HepG2 (cell line): Measurements from ENCODE around the gene WDR81. TPM values are rescaled to one million over a fixed set of nuclear protein-coding genes. Genes with fewer than 3 reads are reported as not detected.

Source experiments
- FOXJ3 ChIP-seq: sonication (generic); formaldehyde crosslinking; IDR thresholded peaks from 2 replicates; pipeline ENCODE4 v1.4.0; 2020; ENCODE audit warnings: missing genetic modification reagents, mild to moderate bottlenecking, borderline replicate concordance
- JDP2 ChIP-seq: sonication (generic); formaldehyde crosslinking; IDR thresholded peaks from 2 replicates; pipeline ENCODE4 v1.8.1; 2022; ENCODE audit warnings: missing genetic modification reagents, borderline replicate concordance
- NFIB ChIP-seq: sonication (generic); formaldehyde crosslinking; IDR thresholded peaks from 2 replicates; pipeline ENCODE4 v1.9.0; 2021; ENCODE audit warnings: missing genetic modification reagents, mild to moderate bottlenecking, borderline replicate concordance
- ZBTB7B ChIP-seq: sonication (generic); formaldehyde crosslinking; IDR thresholded peaks from 2 replicates; pipeline ENCODE4 v1.4.0; 2020; ENCODE audit warnings: missing genetic modification reagents
- ZMYM4 ChIP-seq: sonication (generic); formaldehyde crosslinking; IDR thresholded peaks from 2 replicates; pipeline ENCODE4 v1.8.1; 2023; ENCODE audit warnings: mild to moderate bottlenecking, missing genetic modification reagents
- ZNF124 ChIP-seq: sonication (generic); formaldehyde crosslinking; IDR thresholded peaks from 2 replicates; pipeline ENCODE4 v1.4.0; 2020; ENCODE audit warnings: missing genetic modification reagents
- ZNF367 ChIP-seq: sonication (generic); formaldehyde crosslinking; IDR thresholded peaks from 2 replicates; pipeline ENCODE4 v1.4.0; 2020; ENCODE audit warnings: missing genetic modification reagents, borderline replicate concordance
- polyA plus RNA-seq, 8 experiments: library from polyadenylated mRNA; depleted of rRNA in 3 of 8; stranded (reverse) in 7 of 8; unstranded in 1 of 8; fragments of >200 nt; fragmentation: Illumina TruSeq in 4 of 8; extraction: Trizol in 4 of 8; gene quantifications; 2 replicates each; pipeline versions ENCODE4 v1.2.1 to v1.2.3, GENCODE V29; 2011 to 2016; ENCODE audit warnings: low read depth in 4 of 8, missing spikeins in 1 of 8, mixed read lengths in 1 of 8; ENCODE audit not compliant: insufficient read depth in 1 of 8
- total RNA-seq, 5 experiments: library from RNA; depleted of rRNA; stranded (reverse); fragments of >200 nt; fragmentation: Illumina TruSeq; extraction: Trizol; gene quantifications; 2 replicates each; pipeline ENCODE4 v1.2.3, GENCODE V29; 2016; ENCODE audit warnings: low read depth in 1 of 5
- TF ChIP-seq, protein P1 (sequence below): sonication (generic); formaldehyde crosslinking; IDR thresholded peaks from 2 replicates; pipeline ENCODE4 v1.4.0; 2020; ENCODE audit warnings: mild to moderate bottlenecking, missing genetic modification reagents, borderline replicate concordance
- TF ChIP-seq, protein P2 (sequence below): sonication (generic); formaldehyde crosslinking; IDR thresholded peaks from 2 replicates; pipeline ENCODE4 v1.8.0; 2022; ENCODE audit warnings: mild to moderate bottlenecking, missing genetic modification reagents, moderate library complexity
- TF ChIP-seq, protein P3 (sequence below): sonication (generic); formaldehyde crosslinking; IDR thresholded peaks from 2 replicates; pipeline ENCODE4 v1.8.1; 2023; ENCODE audit warnings: mild to moderate bottlenecking, moderate library complexity, missing genetic modification reagents
- TF ChIP-seq, protein P4 (sequence below): IDR thresholded peaks from 2 replicates; pipeline ENCODE4 v1.6.1; 2012; ENCODE audit warnings: inconsistent platforms

Gene WDR81
- total and polyA plus RNA-seq, 2 of the 13 experiments (the other 11 are each of a cell fraction or from before 2014, with no cell fraction given): 9.1 to 16.7 TPM

DNA sequence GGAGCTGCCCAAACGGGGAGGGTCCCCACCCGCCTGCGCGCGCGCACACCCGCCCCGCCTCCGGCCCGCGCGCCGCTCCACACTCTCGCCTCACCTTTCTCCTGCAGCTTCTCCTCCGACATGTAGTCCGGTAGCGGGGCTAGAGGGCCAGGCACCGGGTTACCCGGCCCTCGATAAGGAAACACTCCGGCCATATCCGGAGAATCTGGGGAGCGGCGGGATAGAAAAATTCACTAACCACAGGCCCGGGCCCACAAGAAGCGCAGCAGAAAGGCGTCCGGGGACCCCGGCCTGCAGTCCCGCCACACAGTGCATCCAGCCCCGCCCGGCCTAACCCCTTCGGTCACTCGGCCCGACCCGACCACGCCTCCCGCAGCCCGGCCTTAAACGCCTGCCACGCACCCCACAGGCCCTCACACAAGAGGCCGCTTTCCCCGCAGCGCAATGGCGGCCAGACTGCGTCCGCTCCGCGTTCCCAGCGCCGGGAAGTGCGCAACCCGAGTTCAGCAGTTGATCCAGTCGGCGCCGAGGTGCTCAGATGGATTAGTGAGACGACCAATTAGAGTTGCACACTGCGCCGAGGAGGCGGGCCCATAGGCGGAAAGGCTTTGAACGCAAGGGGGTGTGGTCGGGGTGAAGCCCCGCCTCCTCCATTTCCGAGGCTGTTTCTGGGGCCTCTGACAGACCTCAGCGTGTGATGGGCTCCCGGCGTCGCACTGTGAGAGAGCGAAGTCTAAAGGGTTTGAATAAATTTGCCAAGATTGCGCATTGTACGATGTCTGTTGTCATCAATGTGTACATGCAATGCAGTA lies 39.9 kb upstream of the WDR81 start, which contains the start of gene PRPF8 (continued):
- peak; percentile 78 for TF ChIP-seq ZMYM4 (CRISPR knock-in tag)
- no peak for TF ChIP-seq ZNF367 (CRISPR knock-in tag)
- TF ChIP-seq JDP2 (CRISPR knock-in tag): no peak
- no peak for TF ChIP-seq ZNF124
- TF ChIP-seq, protein P1, sequence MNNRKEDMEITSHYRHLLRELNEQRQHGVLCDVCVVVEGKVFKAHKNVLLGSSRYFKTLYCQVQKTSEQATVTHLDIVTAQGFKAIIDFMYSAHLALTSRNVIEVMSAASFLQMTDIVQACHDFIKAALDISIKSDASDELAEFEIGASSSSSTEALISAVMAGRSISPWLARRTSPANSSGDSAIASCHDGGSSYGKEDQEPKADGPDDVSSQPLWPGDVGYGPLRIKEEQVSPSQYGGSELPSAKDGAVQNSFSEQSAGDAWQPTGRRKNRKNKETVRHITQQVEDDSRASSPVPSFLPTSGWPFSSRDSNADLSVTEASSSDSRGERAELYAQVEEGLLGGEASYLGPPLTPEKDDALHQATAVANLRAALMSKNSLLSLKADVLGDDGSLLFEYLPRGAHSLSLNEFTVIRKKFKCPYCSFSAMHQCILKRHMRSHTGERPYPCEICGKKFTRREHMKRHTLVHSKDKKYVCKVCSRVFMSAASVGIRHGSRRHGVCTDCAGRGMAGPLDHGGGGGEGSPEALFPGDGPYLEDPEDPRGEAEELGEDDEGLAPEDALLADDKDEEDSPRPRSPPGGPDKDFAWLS (CRISPR knock-in tag): no peak
- TF ChIP-seq, protein P2, sequence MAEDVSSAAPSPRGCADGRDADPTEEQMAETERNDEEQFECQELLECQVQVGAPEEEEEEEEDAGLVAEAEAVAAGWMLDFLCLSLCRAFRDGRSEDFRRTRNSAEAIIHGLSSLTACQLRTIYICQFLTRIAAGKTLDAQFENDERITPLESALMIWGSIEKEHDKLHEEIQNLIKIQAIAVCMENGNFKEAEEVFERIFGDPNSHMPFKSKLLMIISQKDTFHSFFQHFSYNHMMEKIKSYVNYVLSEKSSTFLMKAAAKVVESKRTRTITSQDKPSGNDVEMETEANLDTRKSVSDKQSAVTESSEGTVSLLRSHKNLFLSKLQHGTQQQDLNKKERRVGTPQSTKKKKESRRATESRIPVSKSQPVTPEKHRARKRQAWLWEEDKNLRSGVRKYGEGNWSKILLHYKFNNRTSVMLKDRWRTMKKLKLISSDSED (CRISPR knock-in tag): no peak
- TF ChIP-seq ZBTB7B (CRISPR knock-in tag): no peak
- TF ChIP-seq, protein P3, sequence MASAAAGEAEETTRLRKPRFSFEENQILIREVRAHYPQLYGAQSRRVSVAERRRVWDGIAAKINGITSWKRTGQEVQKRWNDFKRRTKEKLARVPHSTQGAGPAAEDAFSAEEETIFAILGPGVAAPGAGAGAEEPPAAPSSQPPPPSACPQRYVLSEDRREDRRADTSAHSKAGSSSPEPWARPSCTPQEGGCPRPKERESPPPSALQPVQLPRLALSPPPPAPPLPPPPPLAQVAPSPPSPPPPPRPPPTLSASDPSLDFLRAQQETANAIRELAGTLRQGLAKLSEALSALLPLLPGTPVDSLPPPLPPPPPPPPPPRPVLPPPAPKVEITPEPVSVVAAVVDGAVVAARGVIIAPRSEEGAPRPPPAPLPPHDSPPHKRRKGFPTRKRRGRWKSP (CRISPR knock-in tag): peak; percentile 98
- TF ChIP-seq, protein P4, sequence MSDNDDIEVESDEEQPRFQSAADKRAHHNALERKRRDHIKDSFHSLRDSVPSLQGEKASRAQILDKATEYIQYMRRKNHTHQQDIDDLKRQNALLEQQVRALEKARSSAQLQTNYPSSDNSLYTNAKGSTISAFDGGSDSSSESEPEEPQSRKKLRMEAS: peak; percentile 72
- TF ChIP-seq NFIB (CRISPR knock-in tag): no peak
- no peak for TF ChIP-seq FOXJ3
- TF ChIP-seq, all 625 proteins: peak for 230
